22Rv1 (cell line): ENCODE measurements around the gene CPLX1.

Source experiments
- CTCF ChIP-seq: fragments of 450-650 bp; IDR thresholded peaks from 2 replicates; pipeline ENCODE4 v1.5.1; 2017; ENCODE audit warnings: mild to moderate bottlenecking
- ZFX ChIP-seq: fragments of 450-650 bp; IDR thresholded peaks from 2 replicates; pipeline ENCODE4 v1.6.1; 2017; ENCODE audit warnings: antibody characterized with exemption, borderline replicate concordance

DNA sequence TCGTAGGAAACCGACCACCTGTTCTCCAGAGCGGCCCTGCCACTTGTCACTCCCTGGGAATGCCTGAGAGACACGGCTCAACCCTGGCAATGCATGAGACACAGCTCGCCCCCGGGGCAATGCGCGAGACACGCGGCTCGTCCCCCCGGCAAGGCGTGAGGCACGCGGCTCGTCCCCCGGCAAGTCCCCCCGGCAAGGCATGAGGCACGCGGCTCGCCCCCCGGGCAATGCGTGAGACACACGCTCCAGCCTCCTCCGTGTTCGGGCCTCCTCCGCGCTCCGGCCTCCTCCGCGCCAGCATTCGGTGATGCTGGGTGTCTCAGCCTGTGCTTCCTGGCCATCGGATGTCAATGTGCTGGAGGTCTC is 27.5 kb upstream of the CPLX1 start:
- no peak for TF ChIP-seq CTCF
- no peak for TF ChIP-seq ZFX
